Lower lobe of right lung (tissue), 2 donors: ENCODE measurements around the gene SPAG16. TPM values are rescaled to one million over a fixed set of nuclear protein-coding genes. Genes with fewer than 3 reads are reported as not detected.

Source experiments
- ATAC-seq, 2 donors: fragments of 200-7000 bp; cut with Tn5 transposase; one replicate each; pipeline ENCODE4 v1.9.1; 2020 to 2022; ENCODE audit warnings: mild to moderate bottlenecking in 2 of 2, moderate library complexity in 2 of 2
- DNase-seq: peaks from one replicate; pipeline ENCODE4 v3.0.0-alpha.2; 2020
- H3K27ac ChIP-seq: fragments of 200-600 bp; one replicate; pipeline ENCODE4 v1.8.0; 2022
- H3K27me3 ChIP-seq: fragments of 200-600 bp; one replicate; pipeline ENCODE4 v1.8.0; 2022; ENCODE audit warnings: low read depth
- H3K36me3 ChIP-seq: fragments of 200-600 bp; one replicate; pipeline ENCODE4 v1.8.0; 2022; ENCODE audit warnings: mild to moderate bottlenecking
- H3K4me1 ChIP-seq: fragments of 200-600 bp; one replicate; pipeline ENCODE4 v1.8.0; 2022
- H3K4me3 ChIP-seq: fragments of 200-600 bp; one replicate; pipeline ENCODE4 v1.8.0; 2022; ENCODE audit warnings: mild to moderate bottlenecking
- H3K9me3 ChIP-seq: fragments of 200-600 bp; one replicate; pipeline ENCODE4 v1.8.0; 2022
- CTCF ChIP-seq: fragments of 200-600 bp; IDR thresholded peaks from one replicate; pipeline ENCODE4 v1.8.0; 2022; ENCODE audit warnings: antibody characterized with exemption, mild to moderate bottlenecking
- intact Hi-C: fragments of 100-400 bp; cut with DNase I; formaldehyde crosslinking; loops from one replicate; pipeline ENCODE4 v1.11.0; 2022
- total RNA-seq: library from RNA; stranded (reverse); fragmentation: NEBNext Ultra II Directional; extraction: Animal tissue kit (Norgen Biotek cat#: 25700); gene quantifications from one replicate; pipeline ENCODE4 v1.2.1, GENCODE V29; 2021
- donor health status: DM: no; HTN: yes; CAD: no; lungs with severe emphysema.

Gene SPAG16
- total RNA-seq, 1 donor from 2014 or later, result 16.7 TPM

DNA sequence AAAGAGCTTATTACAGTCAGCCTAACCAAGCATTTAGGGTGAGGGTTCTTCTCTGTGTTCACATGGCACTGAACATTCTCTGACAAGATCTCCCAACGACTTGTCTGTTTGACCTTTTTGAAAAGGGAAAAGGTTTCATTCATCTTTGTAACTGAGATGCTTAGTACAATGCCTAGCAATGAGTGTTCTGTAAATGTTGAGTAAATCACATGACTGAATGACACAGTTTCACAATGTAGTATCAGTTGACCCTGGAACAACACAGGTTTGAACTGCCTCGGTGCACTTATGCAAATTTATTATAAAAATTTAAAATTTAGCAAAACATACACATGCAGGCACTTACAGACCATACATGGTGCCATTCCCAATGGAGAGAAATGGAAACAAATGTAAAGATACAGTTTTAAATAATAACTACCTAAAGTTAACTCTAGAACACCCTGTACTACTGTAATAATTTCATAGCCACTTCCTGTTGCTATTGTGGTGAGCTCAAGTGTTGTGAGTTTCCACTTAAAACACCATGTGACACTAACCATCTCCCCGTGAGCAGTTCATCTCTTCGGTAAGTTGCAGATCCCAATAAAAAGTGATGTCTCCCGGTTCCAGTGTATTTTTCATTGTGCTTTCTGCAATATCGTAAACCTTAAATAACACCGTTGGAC lies 1092.5 kb downstream of the SPAG16 start:
- no peak overlapping the region for H3K4me3 ChIP-seq
- ATAC-seq (no peak), DNase-seq (no peak)
- no peak overlapping the region for H3K27ac ChIP-seq
- no peaks in the 10 kb centered on the region for H3K4me1 ChIP-seq
- no peak for TF ChIP-seq CTCF
- H3K36me3 ChIP-seq, result no peaks in the 10 kb centered on the region
- intact Hi-C loops, result no loop called here
- no peaks in the 10 kb centered on the region for H3K9me3 ChIP-seq
- no peaks in the 10 kb centered on the region for H3K27me3 ChIP-seq

DNA sequence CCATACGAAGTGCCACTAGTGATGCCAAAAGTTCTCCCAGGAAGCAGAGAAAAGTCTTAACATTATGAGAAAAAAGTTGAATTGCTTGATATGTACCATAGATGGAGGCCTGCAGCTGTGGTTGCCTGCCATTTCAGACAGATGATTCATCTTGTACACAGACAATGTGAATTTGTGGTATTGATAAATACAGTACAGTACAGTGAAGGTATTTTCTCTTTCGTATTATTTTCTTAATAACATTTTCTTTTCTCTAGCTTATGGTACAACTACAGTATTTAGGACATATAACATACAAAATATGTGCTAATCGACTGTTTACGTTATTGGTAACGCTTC lies 1093.0 kb downstream of the SPAG16 start:
- no peak for ATAC-seq
- DNase-seq, result no peak
- TF ChIP-seq CTCF, result no peak
- Histone ChIP-seq H3K27me3 (no peaks in the 10 kb centered on the region), H3K4me1 (no peaks in the 10 kb centered on the region), H3K36me3 (no peaks in the 10 kb centered on the region), H3K9me3 (no peaks in the 10 kb centered on the region), H3K27ac (no peak overlapping the region), H3K4me3 (no peak overlapping the region)
- intact Hi-C loops, result no loop called here

GRCh38 chr2:214378455-214379103 lies 1094.3 kb downstream of the SPAG16 start:
- Histone ChIP-seq H3K36me3 (no peaks in the 10 kb centered on the region), H3K4me1 (no peaks in the 10 kb centered on the region), H3K27me3 (no peaks in the 10 kb centered on the region), H3K4me3 (no peak overlapping the region), H3K9me3 (no peaks in the 10 kb centered on the region), H3K27ac (no peak overlapping the region)
- intact Hi-C loops, result no loop called here
- no peak for ATAC-seq
- no peak for TF ChIP-seq CTCF
- DNase-seq, result no peak

- no peaks in the 10 kb centered on the region for H3K4me1 ChIP-seq
- intact Hi-C loops, result no loop called here
- no peak overlapping the region for H3K4me3 ChIP-seq
- no peaks in the 10 kb centered on the region for H3K36me3 ChIP-seq
- H3K9me3 ChIP-seq, result no peaks in the 10 kb centered on the region
- no peak for TF ChIP-seq CTCF
- no peak overlapping the region for H3K27ac ChIP-seq
- H3K27me3 ChIP-seq, result no peaks in the 10 kb centered on the region
- no peak for ATAC-seq
- no peak for DNase-seq
Measured at GRCh38 chr2:214379227-214379626, 1095.0 kb downstream of the SPAG16 start.

GRCh38 chr2:214380681-214381080 lies 1096.4 kb downstream of the SPAG16 start:
- Histone ChIP-seq H3K36me3 (no peaks in the 10 kb centered on the region), H3K4me3 (no peak overlapping the region), H3K27me3 (no peaks in the 10 kb centered on the region), H3K4me1 (no peaks in the 10 kb centered on the region), H3K9me3 (no peaks in the 10 kb centered on the region), H3K27ac (no peak overlapping the region)
- DNase-seq (no peak), ATAC-seq (no peak)
- no peak for TF ChIP-seq CTCF
- intact Hi-C loops, result no loop called here
